Esophagus mucosa (tissue), 1 donor: Measurements from ENCODE around the gene KCMF1. TPM values are rescaled to one million over a fixed set of nuclear protein-coding genes. Genes with fewer than 3 reads are reported as not detected.
A peak's percentile ranks its signal among the peaks of the same experiment; 100 is the strongest.

Source experiments
- ATAC-seq: fragments of 200-7000 bp; cut with Tn5 transposase; one replicate; pipeline ENCODE4 v1.9.1; 2020
- total RNA-seq: library from RNA; stranded (reverse); gene quantifications from one replicate; pipeline ENCODE4 v1.2.4, GENCODE V29; 2023
- donor health status: DM: yes; HTN: yes; CAD: no.

KCMF1 gene
- total RNA-seq, 1 donor from 2014 or later = 80.7 TPM

DNA sequence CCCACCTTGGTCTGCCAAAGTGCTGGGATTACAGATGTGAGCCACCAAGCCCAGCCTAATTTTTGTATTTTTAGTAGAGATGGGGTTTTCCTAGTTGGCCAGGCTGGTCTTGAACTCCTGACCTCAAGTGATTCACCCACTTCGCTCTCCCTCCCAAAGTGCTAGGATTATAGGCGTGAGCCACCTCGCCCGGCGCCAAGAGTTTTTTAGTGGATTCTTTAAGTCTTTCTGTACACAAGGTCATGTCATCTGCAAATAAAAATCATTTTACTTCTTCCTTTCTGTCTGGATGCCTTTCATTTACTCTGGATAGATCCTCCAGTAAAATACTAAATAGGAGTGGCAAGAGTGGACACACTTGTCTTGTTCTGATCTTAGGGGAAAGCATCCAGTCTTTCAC is 61.7 kb downstream of the KCMF1 start:
- ATAC-seq = peak; percentile 75

DNA sequence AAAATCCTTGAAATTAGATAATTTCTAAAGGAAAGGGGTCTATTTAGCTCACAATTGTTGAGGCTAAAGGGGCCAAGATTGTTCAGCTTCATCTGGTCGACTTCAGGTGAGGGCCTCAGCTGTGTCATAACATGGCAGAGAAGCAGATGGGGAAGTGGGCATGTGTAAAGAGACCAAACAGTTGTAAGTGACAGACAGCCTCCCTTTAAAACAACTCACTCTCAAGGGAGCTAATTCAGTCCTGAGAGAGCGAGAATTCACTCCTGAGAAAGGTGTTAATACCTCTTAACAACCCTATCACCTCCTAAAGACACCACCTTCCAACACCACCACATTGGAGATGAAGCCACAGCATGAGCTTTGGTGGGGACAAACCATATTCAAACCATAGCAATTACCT is 62.4 kb downstream of the KCMF1 start:
- no peak for ATAC-seq

DNA sequence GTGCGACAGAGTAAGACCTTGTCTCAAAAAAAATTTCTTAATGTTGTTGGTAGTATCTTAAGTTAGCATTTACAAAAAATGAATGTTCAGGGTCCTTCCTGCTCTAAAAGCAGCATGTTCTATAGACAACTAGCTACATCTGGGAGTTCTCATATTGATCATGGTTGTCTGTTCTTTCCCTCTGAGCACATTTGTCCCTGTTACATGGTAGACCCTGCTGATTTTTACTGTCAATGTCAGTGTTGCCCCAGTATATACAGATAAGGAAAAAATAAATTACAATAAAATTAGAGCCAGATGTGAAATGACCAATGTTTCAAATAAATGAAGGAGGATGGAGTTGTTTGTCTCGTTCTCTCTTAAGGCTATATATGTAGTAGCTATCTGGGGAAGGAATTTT is 63.2 kb downstream of the KCMF1 start:
- no peak for ATAC-seq

DNA sequence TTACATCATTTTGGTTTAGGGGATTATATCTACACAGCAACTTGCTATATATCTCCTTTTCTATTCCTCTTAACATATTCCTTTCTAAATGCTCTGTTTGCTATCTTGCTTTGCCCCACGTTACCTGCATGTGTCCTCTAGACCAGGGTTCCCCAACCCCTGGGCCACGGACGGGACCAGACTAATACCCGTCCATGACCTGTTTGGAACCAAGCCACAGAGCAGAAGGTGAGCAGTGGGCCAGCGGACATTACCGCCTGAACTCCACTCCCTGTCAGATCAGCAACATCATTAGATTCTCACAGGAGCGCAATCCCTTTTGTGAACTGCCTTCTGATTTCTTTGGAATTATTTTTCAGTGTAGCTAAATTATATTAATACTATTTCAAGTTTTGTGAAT is 66.7 kb downstream of the KCMF1 start:
- ATAC-seq = no peak

DNA sequence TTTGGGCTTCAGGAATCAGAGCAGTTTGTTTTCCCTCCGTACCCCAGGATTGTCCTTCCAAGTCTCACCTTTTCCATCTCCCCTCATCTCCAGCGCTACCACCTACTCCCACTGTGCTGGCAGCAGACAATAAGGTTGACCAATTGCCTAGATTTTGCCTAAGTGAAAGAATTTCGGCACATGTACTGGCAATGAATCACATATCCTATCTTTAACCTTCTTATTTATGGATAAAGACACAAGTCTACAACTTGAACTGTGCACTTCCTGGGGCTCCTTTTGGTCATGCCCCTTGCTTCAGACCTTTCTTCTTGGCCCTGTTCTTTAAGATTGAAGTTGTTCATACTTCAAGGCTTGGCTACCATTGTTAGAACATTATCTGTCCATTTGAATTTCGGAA is 71.4 kb downstream of the KCMF1 start:
- no peak for ATAC-seq

DNA sequence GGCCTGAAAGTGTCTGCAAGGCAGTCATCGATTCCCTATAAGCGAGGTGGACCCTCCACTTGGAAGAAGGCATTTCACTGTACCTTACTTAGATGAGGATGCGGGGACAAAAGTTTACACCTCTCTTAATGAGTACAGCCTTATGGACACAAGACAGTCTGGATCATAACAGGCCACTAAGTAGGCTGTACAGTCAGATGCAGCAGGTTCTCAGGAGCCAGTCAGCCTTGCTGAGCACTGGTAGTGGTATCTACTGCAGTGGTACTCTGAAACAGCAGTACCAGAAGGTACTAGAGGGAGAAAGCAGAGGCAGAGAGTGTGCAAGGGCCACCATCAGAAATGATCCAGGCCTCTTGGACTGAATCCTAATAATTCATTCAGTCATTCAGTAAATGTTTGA is 77.6 kb downstream of the KCMF1 start:
- ATAC-seq = no peak

DNA sequence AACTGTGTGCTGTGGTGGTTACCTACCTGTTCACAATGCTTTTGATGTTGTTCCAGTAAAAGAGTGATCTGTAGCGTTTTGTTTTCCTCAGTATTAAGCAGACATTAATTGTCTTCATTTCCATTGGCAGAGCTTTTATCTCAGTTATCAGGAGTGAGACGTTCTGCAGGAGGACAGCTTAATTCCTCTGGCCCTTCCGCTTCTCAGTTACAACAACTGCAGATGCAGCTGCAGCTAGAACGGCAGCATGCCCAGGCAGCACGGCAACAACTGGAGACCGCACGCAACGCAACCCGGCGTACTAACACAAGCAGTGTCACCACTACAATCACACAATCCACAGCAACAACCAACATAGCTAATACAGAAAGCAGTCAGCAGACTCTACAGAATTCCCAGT is 78.3 kb downstream of the KCMF1 start:
- ATAC-seq = no peak

DNA sequence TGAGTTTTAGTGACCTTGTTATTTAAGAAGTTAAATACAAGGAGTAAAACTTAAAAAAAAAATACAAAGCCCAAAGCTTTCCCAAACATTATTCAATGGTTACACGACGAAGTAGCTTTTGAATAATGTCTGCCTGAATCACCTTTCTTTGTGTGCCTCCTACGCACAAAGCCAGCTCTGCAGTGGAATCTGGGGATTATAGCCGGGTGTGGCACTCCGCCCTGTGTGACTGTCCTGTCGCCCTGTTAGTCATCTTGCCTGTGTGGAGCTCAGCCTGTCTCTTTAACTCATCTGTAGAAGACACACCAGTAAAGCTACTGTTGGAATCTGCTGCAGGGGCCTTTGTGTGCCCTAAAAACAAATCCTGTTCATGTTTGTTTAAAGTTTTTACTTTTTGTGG is 82.8 kb downstream of the KCMF1 start:
- peak; percentile 99 for ATAC-seq

DNA sequence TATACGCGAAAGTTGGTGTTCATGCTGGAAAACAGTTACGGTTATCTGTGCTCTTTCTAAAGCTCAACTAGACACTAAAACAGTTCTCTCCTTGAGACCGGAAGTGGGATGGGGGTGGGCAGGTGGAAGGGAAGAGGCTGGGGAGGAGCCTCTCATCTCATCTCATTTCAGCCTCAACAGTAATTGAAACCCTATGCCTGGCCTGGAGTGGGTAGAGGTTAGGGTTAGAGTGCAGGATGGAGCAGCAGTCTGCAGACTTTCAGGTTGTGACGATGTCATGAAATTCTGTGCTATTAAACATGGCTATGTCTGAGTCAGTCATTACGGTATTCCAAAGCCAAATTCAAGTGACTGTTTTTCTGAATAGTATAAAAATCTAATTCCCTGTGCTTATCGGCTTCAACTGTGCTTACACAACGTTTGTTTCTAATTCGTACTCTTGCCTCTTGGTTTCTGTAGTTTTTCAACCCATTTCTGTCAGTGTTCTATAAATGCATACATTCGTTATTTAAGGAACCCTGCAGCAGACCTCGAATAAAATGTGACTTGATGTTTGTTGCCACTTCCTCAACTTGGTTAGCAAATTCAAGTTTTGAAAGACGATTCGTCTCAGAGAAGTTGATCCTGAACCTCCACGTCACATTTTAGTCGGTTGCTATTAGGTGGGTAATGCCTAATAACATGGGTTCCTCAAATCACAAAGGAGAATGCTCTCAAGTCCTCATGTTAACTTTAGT is 86.4 kb downstream of the KCMF1 start:
- ATAC-seq = no peak

DNA sequence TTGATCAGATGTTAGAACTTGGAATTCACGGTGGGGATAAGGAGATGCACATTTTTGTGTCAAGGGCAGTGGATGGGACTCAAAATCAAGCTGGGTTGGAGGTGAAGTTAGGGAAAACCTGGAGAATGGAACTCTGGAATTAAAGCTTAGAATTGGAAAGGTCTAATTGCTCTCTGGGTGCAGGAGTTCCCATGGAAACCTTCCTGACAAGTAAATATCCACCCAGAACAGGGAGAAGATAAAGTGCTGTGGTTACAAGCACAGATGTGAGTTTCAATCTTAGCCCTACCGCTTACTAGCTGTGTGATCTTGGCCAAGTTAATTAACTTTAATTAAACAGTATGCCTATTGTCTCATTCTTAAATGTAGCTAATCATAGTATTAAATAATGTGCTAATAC is 90.9 kb downstream of the KCMF1 start:
- no peak for ATAC-seq

DNA sequence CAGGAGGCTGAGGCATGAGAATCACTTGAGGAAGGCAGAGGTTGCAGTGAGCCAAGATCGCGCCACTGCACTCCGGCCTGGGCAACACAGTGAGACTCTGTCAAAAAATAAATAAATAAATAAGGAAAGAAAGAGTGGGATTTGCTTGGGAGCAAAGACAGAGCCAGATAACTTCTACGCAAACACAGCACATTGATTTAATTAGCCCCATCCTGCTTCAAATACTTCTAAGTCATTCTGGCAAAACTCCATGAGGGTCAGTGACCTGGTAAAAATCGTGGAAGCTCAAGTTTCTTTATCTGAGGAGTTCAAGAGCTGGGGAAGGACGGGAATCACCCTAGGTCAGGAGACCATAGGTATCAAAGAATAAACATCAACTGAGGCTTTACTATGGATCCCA is 91.6 kb downstream of the KCMF1 start:
- ATAC-seq = no peak

DNA sequence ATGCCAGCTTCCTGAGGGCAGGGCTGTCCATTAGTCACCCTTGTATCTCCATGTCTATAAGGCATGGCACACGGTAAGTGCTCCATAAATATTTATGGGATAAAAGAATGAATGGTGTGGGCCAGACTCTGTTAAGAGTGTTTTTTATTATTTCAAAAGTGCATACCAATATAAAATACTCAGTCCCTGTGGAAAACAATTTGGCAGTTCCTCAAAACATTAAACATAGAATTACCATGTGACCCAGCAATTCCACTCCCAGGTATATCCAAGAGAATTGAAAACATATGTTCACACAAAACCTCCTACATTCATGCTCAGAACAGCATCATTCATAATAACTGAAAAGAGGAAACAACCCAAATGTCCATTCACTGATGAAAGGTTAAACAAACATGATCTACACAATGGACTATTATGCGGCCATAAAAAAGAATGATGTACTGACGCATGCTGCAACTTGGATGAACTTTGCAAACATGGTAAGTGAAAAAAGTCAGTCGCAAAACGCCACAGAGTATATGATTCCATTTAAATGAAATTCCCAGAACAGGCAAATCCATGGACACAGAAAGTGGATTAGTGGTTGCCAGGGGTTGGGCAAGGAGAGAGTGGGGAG is 93.1 kb downstream of the KCMF1 start:
- no peak for ATAC-seq

DNA sequence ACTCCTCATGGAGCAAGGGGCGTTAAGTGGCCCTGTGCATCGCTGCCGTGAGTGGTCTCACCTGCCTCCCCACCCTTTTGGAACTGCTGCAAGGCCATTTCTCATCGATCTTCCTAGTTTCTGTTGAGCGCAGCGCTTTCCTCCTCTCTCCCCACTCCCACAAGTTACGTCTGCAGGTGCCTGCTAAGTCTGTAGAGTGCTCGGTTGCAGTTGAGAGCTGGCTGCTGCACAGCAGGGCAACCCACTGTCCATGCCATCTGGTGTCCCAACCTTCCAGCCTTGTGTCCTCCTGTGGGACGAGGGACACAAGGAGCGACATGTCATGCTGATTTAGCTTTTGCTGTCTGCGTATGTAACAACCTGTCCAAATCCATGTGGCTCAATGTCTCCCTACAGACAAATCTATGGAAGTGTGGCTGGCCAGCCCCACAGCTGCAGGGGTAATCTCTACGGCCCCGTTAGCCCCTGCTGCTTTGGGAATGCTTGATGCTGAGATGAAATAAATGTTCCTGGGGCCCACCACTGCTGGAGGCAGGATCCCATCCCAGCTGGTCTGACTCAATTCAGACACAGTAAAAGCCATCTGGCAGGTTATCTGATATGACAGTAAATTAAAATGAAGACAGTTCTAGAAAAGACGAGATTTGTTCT is 94.1 kb downstream of the KCMF1 start:
- no peak for ATAC-seq

DNA sequence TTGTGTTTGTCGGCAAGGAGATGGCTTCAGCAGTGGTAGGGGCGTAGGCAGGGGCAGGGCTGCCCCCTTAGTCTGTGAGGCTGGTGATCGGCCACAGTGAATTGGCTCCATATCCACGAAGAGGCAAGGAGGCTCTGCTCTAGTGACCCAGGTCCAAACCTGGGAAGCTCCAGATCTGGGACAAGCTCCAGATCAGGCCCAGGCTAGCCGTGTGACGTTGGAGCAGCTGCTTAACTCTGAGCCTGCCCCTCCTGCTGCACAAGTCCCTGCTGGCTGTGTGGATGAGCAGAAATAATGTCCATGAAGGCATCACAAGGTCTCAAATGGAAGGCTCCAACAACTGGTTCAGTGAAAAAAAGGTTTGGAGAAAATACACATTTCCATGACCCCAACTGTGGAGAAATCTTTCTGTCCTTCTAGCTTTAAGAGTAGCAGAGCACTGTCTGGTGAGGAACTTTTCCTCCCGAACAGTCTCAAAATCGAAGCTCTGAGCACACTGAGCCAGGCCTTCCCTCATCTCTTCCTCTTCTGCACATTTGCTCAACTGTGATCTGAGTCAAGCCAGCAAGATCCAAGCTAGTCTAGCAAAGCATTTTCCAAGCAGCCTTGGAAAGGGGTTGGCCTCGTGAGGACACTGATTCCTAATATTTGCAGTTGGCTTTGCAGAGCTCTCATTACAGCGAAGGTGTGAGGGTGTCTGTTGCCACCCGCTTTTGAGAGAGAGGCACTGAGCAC is 95.2 kb downstream of the KCMF1 start:
- peak; percentile 63 for ATAC-seq

DNA sequence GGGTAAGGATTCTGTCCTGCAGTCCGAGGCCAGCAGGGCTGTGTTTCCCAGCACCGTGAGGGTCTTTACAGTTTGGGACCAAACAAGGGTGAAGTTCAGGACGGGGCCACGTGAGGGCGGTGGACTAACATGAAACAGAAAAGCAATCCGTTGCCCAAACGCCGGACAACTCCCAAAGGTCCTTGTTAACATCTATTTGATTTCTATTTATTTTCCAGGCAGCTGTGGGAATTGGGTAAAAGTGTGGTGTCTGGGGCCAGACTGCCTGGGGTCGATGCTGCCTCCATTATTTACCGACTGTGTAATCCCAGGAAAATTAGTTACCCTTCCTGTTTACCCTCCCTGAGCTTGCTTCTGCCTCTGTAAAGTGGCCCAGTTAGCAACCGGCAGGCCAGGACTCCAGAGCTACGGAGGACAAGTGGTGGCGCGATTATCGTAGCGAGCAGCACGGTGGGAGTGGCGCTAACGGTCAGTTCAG is 96.0 kb downstream of the KCMF1 start:
- peak; percentile 68 for ATAC-seq

DNA sequence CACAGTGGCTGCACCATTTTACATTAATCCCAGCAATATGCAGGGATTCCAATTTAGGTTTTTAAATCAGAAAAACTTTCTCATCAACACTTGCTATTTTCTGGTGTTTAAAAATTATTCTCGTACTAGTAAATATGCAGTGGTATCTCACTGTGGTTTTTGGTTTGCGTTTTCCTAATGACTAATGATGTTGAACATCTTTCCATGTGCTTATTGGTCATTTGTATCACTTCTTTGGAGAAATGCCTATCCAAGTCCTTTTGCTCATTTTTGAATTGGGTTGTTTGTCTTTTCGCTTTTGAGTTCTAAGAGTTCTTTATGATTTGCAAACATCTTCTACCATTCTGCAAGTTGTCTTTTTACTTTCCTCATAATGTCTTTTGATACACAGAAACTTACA is 100.1 kb downstream of the KCMF1 start:
- no peak for ATAC-seq

DNA sequence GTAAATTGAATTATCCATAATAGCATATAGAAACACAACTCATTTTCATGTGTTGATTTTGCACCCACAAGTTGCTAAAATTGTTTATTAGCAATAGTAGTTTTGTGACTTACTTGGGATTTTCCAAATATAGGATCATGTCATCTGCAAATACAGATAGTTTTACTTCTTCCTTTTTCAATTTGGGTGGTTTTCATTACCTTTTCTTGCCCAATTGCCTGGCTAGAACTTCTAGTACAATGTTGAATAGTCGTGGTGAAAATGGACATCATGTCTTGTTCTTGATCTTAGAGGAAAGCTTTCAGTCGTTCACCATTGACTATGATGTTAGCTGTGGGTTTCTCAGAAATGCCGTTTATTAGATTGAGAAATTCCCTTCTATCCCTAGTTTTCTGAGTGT is 102.1 kb downstream of the KCMF1 start:
- no peak for ATAC-seq

DNA sequence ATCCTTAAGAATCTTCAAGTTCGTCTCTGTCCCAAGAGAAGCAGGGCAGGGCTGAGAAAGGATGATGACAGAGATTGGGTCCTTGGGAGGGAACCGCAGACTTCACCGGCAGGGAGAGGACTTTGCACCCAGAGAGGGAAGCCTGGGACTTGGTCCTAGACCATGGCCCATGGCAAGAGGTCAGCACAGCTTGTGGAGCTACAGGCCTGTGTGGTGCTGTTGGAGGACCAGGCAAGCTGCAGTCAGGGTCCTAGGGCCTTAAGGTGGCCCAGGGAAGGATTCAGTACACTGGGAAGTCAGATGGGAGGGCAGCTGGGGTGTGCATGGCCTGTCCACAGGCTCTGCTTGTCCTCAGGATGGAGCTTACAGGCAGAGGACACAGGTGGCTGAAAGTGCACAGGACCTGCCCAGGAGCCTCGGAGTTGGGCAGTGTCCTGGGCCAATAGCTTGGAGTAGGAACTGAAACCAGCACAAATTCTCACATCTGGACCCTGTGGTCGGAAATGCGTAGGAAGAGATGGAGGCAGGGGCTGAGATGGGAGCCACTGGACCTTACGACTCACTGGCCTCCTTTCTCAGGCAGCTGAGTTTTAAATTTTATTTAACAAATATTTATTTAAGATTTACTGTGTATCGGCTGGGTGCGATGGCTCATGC is 105.8 kb downstream of the KCMF1 start:
- ATAC-seq = no peak

DNA sequence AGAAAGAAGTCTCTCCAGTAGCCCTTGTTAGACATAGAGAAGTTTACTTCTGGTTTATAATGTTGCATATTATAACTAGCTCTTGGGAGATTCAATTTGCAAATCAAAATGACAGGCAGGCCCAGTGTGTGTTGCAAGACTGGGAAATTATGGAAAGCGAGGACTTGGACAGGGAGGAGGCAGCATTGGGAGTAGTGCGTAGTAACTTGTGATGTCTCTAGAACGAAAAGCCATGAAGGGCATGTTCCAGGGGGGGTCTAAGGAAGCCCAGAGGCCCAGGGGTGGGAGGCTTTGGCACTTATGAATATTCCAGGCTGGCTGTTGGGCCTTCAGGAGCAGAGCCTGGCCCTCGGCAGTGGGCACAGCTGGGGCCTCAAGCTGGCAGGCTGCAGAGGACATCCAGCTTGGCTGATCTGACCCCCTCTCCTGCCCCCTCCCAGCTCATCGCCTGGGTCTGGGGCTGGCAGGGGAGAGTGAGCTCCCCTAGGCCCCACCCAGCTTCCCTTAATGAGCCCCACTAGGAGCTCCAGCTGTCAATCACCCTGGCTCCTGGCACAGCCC is 107.0 kb downstream of the KCMF1 start:
- ATAC-seq = no peak

DNA sequence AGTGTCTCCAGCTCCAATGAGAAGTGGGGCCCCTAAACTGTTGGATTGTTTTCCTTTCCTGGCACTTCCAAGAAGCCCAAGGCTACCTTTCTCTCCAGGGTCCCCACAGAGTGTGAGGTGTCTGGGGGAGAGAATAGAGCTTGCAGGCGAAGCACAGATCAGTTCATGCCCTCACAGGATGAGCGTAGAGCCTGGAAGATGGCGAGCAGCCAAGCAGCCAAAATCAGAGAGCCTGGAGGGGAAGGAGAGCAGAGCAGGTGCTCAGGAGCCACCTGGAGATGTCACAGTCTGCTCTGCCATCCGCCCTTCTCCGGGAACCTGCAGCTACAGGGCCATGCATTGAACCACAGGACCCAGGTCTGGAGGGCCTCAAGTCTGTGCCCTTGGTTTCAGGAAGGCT is 107.6 kb downstream of the KCMF1 start:
- ATAC-seq = no peak

DNA sequence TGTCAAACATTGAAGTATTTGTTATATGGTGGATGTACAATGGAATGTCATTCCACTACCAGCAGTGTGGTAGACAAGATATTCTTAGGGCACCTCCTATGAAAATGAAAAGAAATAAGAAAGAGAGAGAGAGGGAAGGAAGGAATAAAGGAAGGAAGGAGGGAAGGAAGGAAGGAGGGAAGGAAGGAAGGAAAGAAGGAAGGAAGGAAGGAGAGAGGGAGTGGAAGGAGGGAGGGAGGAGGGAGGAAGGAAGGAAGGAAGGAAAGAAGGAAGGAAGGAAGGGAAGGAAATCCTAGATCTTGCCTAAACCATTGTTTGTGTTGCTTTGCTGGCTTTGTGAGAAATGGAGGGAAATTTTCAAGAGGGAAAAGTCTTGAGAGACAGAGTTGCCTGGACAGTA is 112.1 kb downstream of the KCMF1 start:
- ATAC-seq = no peak

DNA sequence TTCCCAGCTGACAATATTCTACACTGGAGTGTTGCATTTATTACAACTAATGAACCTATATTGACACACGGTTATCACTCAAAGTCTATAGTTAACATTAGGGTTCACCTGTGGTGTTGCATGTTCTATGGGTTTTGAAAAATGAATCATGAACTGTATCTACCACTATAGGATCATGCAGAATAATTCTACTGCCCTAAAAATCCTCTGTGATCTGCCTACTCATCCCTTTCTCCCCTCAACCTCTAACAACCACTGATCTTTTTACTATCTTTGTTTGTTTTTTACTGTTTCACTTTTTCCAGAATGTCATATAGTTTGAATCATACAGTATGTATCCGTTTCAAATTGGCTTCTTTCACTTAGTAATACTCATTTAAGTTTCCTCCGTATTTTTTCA is 114.6 kb downstream of the KCMF1 start:
- no peak for ATAC-seq
